GM18951 (cell line): Measurements from ENCODE around the gene AIF1L.
"Not testable (repeated sequence)": the region's sequence is repeated elsewhere in the genome, so short reads cannot be mapped to it uniquely, and the experiment has no call there.

ENCODE experiments used
- POLR2A ChIP-seq: IDR thresholded peaks from 4 replicates; pipeline ENCODE4 v1.6.1; 2011; ENCODE audit warnings: mild to moderate bottlenecking; ENCODE audit not compliant: insufficient read length, insufficient read depth; ENCODE audit errors: extremely low read depth
- in situ Hi-C: fragments of 300-500 bp; cut with MboI; formaldehyde crosslinking; loops from one replicate; pipeline ENCODE4 v1.12.0; 2022; ENCODE audit warnings: low sequenced_read_pairs, mixed read lengths, inconsistent platforms; ENCODE audit not compliant: unreplicated experiment

Gene AIF1L

DNA sequence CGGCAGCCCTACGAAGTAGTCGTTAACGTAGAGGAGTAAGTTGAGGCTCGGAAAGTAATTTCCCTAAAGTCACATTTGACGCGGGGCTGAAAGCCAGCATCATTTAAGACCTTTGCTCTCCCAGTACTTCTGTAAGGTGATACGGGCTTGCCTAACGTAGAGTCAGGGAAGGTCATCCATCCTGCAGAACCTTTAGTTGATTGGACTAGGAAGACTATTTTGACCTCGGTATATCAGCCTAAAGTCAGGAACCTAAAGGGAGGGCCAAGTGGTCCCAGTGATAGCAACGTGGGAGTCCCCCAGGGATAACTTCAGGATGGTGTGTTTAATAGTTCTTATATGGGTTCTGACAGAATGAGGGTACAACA is 29.7 kb downstream of the AIF1L start:
- no peak for TF ChIP-seq POLR2A
- in situ Hi-C loops, result no loop called here

- no peak for TF ChIP-seq POLR2A
- in situ Hi-C loops, result no loop called here
These were observed 32.9 kb downstream of the AIF1L start for GRCh38 chr9:131129183-131129582.

GRCh38 chr9:131138676-131139075 is 42.3 kb downstream of the AIF1L start:
- TF ChIP-seq POLR2A, result no peak
- in situ Hi-C loops, result no loop called here

- in situ Hi-C loops, result no loop called here
- TF ChIP-seq POLR2A, result no peak
These were observed 43.8 kb downstream of the AIF1L start for GRCh38 chr9:131140112-131140511.

DNA sequence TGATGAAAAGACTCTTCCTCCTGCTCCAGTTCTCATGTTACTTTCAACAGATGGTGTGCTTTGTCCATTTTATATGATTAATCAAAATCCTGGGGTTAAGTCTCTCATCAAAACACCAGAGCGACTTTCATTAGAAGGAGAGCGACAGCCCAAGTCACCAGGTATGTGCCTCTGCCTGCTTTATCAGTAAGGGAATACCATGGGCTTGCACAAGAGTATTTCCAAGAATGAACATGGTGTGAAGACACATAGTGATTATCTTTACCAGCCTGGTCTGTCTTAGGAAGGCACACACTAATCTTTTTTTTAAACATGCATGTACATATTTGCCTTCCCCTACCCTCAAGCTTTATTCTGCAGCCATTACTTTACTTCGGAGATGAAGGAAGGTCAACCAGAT is 44.2 kb downstream of the AIF1L start:
- in situ Hi-C loops, result no loop called here
- no peak for TF ChIP-seq POLR2A

GRCh38 chr9:131142160-131142559 is 45.8 kb downstream of the AIF1L start:
- in situ Hi-C loops, result no loop called here
- no peak for TF ChIP-seq POLR2A

DNA sequence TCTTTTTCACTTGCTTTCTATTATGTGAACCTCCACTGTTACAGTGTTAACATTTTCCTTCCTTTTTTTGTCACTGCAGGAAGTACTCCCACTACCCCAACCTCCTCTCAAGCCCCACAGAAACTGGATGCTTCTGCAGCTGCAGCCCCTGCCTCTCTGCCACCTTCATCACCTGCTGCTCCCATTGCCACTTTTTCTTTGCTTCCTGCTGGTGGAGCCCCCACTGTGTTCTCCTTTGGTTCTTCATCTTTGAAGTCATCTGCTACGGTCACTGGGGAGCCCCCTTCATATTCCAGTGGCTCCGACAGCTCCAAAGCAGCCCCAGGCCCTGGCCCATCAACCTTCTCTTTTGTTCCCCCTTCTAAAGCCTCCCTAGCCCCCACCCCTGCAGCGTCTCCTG is 47.9 kb downstream of the AIF1L start:
- in situ Hi-C loops, result no loop called here
- no peak for TF ChIP-seq POLR2A

DNA sequence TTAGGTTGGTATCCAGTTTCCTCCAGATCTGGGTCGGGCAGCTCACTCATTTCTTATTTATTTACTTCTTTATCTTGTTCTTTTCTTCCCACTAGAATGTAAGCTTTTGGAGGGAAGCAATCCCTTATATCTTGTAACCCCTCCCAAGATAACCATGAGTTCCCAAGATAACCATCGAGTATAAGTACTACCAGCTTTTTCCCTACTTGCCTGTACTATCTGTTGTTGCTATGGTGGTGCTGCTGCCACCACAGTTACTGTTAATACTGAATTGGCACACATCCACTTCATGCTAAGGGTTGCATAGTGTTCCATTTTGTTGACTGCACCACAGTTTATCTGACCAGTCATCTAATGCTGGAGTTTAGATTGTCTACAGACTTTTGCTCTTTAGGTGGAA is 48.9 kb downstream of the AIF1L start:
- in situ Hi-C loops, result no loop called here
- TF ChIP-seq POLR2A, result no peak

DNA sequence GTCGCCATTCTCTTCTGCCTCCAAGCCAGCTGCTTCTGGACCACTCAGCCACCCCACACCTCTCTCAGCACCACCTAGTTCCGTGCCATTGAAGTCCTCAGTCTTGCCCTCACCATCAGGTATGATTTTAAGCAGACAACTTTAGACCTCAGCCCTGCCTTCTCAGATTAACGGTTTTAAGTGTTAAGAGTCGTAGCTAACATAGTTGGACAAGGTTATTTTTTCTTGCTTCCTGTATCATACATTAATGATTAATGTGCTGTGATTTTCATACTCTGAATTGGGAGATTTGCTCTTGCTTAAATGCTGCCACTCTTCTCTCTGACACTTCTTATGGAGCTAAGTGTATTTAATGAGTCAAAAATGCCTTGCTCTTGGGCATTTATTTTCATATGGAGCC is 49.9 kb downstream of the AIF1L start:
- no peak for TF ChIP-seq POLR2A
- in situ Hi-C loops, result no loop called here

- in situ Hi-C loops, result no loop called here
- no peak for TF ChIP-seq POLR2A
These were observed 51.9 kb downstream of the AIF1L start for GRCh38 chr9:131148276-131148675.

DNA sequence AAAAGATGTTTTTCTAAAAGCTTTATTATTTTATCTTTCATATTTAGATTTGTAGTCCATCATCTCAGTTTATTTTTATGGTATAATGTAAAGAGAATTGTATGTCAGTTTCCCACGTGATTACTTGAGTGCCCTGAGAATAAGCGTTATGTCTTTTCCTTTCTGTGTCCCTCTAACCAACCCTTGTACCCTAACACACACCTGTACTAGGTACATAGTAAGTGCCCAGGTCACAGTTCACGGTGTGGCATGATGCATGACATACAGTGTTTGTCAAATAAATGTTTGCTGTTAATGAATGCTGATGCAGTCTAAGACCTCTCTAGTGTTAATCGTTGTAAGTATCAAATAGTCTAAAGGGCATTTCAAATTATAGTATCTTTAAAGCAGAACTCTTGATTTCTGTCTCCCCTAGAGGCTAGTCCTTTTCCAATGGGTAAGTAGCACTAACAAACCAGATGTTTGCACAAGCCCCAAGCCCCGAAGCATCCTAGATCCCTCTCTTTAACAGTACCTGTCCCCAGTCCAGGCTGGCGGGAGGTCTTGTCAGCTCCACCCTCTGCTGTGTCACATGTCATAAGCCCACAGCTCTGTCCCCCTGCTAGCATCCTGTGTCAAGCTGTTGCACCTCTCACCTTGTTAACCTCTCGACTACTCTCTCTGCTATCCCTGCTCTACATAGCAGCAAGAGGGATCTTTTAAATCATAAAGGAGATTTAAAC is 52.8 kb downstream of the AIF1L start:
- in situ Hi-C loops, result no loop called here
- TF ChIP-seq POLR2A, result no peak

DNA sequence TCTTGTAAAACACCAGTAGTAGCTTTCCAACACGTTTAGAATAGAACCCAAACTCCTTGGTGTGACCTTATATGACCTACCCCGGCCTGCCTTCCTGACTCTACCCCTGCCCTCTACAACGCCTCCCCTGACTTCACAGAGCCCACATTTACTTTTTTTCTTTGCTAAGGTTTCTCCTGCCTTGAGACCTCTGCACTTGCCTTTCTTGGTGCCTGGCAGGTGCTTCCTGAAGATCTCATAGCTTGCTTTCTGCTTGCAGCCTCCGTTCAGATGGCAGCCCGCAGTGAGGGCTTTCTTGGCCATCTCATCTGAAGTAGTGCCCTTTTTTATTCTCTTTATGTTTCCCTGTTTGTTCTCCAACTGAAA is 53.3 kb downstream of the AIF1L start:
- in situ Hi-C loops, result no loop called here
- no peak for TF ChIP-seq POLR2A

DNA sequence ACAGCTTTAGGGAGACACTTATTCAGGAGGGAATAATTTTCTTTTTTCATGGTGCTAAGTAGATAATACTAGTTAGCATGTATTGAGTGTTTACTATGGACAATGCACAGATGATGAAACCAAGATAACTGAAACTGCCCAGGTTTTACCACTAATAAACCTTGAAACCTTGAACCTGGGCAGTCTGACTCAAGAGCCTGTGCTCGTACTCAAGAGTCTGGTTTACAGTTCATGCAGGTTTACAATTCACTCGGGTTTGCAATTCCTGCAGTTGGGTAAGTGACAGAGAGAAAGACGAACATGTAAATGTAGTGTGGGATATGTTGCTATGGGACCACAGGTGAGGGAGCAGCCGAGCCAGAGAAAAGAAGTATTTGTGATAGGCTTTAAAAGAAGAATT is 57.3 kb downstream of the AIF1L start:
- TF ChIP-seq POLR2A, result no peak
- in situ Hi-C loops, result no loop called here

DNA sequence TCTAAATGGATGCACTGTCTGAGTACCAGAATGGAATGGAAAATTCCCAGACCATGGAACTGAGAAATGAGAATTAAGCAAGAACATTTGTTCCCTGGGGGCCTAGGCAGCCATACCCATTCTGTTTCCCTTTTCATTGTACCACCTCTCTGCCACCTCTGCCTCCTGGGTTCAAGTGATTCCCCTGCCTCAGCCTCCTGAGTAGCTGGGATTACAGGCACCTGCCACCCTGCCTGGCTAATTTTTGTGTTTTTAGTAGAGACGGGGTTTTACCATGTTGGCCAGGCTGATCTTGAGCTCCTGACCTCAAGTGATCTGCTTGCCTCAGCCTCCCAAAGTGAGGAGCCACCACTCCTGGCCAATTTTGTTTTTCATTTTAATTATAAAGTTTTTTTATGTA is 62.3 kb downstream of the AIF1L start:
- in situ Hi-C loops, result not testable (repeated sequence)
